ENCODE results near the gene VPS13C. TPM values are rescaled to one million over a fixed set of nuclear protein-coding genes. Genes with fewer than 3 reads are reported as not detected.
"Not testable (repeated sequence)": the region's sequence is repeated elsewhere in the genome, so short reads cannot be mapped to it uniquely, and the experiment has no call there.

The VPS13C gene
- total RNA-seq, 1 experiment from 2014 or later = 23.4 TPM

- no peak for DNase-seq (ENCODE audit: low spot score)
- in situ Hi-C loops (cut with HindIII; ENCODE audit: low sequenced_read_pairs) = no loop called here
Measured at GRCh38 chr15:62050115-62050514, 10.1 kb downstream of the VPS13C start.

DNA sequence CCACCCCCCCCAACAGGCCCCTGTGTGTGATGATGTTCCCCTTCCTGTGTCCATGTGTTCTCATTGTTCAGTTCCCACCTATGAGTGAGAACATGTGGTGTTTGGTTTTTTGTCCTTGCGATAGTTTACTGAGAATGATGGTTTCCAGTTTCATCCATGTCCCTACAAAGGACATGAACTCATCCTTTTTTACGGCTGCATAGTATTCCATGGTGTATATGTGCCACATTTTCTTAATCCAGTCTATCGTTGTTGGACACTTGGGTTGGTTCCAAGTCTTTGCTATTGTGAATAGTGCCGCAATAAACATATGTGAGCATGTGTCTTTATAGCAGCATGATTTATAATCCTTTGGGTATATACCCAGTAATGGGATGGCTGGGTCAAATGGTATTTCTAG is 12.0 kb downstream of the VPS13C start:
- in situ Hi-C loops (cut with HindIII; ENCODE audit: low sequenced_read_pairs); DNase-seq (ENCODE audit: low spot score): not testable (repeated sequence)

- in situ Hi-C loops (cut with HindIII; ENCODE audit: low sequenced_read_pairs) = no loop called here
- no peak for DNase-seq (ENCODE audit: low spot score)
Measured at GRCh38 chr15:62047282-62047827, 12.9 kb downstream of the VPS13C start.

GRCh38 chr15:62046078-62046743 is 14.0 kb downstream of the VPS13C start:
- in situ Hi-C loops (cut with HindIII; ENCODE audit: low sequenced_read_pairs) = no loop called here
- DNase-seq (ENCODE audit: low spot score) = no peak

DNA sequence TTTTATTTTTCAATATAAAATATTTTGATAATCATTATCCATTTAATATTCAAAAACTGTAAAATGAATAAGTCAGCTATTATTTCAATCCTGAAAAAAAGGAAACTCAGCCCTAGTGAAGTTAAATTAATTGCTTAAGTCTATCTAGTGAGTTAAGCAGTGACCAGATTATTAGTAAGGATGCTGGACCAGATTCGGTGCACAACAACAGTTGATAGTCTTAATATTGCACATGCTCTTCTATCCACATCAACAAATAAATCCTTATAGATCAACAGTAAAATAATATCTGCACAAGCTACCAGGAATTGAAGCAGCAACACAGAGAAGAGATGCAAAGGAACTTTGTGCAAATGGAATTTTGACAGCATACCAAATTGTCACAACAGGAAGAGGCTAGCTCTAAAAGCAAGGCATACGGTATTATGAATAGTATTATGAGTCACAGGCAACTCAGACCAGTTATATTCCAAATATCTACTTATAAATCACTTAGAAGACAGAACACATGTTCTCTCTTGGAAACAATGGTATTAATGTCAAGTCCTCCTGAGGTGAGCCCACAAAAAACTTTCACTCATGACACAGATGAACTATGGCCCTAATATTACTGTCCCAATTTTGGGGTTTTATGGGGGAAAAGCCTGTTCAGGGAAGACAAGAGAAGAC is 24.9 kb downstream of the VPS13C start:
- no peak for DNase-seq (ENCODE audit: low spot score)
- in situ Hi-C loops (cut with HindIII; ENCODE audit: low sequenced_read_pairs) = no loop called here

DNA sequence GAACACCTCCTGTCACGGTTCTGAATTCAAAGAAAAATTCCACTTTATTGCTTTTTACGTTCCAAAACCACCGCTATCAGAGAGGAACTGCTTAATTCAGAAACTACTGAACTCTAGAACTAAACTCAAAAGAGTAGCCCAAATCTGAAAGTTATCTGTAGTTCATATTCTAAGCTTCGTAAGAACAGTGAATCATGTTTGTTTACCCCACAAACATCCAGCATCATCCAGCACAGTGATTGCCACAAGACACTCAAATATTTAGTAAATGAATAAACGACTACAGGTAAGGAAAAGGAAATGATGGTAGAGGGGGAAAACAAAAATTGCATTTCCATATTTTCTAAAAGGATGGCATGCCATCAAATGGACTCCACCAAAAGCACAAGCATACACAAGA is 32.3 kb downstream of the VPS13C start:
- DNase-seq (ENCODE audit: low spot score) = no peak
- in situ Hi-C loops (cut with HindIII; ENCODE audit: low sequenced_read_pairs) = no loop called here

DNA sequence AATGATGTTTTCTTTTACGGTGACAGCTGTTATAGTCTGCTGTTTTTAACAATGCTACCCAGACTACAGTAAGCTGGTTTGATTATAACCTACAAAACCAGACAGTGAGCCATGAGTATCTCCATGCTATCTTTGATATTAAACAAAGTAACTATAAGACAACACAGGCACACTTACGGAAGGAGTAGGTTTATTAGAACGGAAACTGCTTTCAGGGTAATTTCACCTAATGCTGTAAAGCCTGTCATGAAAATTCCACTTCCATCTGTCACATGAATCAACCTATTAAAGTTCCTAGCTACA is 33.0 kb downstream of the VPS13C start:
- DNase-seq (ENCODE audit: low spot score) = no peak
- in situ Hi-C loops (cut with HindIII; ENCODE audit: low sequenced_read_pairs) = no loop called here

GRCh38 chr15:62026487-62027262 is 33.6 kb downstream of the VPS13C start:
- DNase-seq (ENCODE audit: low spot score) = no peak
- in situ Hi-C loops (cut with HindIII; ENCODE audit: low sequenced_read_pairs) = no loop called here

DNA sequence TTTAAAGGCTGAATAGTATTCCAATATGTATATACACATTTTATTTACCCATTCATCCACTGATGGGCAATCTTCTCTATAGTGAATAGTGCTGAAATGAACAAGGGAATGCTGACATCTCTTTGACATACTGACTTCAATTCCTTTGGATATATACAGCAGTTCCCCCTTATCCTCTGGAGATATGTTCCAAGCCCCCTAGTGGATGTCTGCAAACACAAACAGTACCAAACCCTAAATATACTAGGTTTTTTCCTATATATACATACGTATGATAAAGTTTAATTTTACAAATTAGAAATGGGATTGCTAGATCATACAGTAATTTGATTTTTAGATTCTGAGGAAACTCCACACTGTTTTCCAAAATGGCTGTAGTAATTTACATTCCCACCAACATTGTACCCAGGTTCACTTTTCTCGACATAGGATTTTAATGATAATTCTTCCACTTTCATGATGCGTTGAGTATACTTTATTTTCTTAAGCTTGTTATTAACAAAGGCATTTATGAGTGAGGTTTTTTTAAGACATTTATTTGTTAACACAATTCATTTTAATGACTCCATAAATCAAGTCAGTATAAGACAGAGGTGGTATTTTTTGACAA is 38.2 kb downstream of the VPS13C start:
- no peak for DNase-seq (ENCODE audit: low spot score)
- in situ Hi-C loops (cut with HindIII; ENCODE audit: low sequenced_read_pairs) = no loop called here

- no peak for DNase-seq (ENCODE audit: low spot score)
- in situ Hi-C loops (cut with HindIII; ENCODE audit: low sequenced_read_pairs) = no loop called here
Measured at GRCh38 chr15:62020576-62021160, 39.6 kb downstream of the VPS13C start.

- DNase-seq (ENCODE audit: low spot score); in situ Hi-C loops (cut with HindIII; ENCODE audit: low sequenced_read_pairs): not testable (repeated sequence)
Measured at GRCh38 chr15:62005354-62005753, 54.9 kb downstream of the VPS13C start.

- no peak for DNase-seq (ENCODE audit: low spot score)
- in situ Hi-C loops (cut with HindIII; ENCODE audit: low sequenced_read_pairs) = no loop called here
Measured at GRCh38 chr15:61997786-61998185, 62.5 kb downstream of the VPS13C start.

- in situ Hi-C loops (cut with HindIII; ENCODE audit: low sequenced_read_pairs) = no loop called here
- DNase-seq (ENCODE audit: low spot score) = no peak
Measured at GRCh38 chr15:61996056-61996635, 64.1 kb downstream of the VPS13C start.

GRCh38 chr15:61994216-61994615 is 66.0 kb downstream of the VPS13C start:
- DNase-seq (ENCODE audit: low spot score) = no peak
- in situ Hi-C loops (cut with HindIII; ENCODE audit: low sequenced_read_pairs) = no loop called here

DNA sequence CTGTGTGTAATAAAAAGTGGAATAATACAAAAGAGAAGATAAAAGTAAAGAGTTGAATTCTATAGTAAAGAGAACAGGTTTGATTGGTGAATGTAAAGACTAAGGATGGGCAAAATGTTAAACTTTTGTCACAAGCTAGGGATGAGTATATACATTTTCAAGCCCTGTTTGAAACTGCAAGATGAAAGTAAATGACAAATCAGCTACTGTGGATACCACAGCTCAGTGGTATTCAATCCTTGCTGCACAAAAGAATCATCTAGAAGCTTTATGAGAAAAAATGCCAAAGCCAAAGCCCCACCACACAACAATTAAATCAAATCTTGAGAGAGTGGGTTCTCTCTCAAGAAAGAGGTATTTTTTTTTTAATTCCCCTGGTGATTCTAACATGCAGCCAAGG is 67.7 kb downstream of the VPS13C start:
- DNase-seq (ENCODE audit: low spot score) = no peak

DNA sequence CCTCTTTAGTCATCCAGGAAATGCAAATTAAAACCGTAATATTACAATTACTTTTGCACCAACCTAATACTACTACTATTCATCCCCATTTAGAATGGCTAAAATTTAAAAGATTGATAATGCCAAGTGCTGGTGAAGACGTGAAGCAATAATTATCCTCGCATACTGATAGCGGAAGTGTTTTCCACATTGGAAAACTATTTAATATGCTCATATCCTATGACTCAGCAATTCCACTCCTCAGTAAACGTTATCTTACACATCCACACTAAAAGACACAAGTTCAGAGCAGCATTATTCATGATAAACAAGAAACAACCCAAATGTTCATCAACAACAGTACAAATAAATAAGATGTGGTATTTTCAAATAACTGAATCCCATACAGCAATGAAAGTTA is 70.6 kb downstream of the VPS13C start:
- in situ Hi-C loops (cut with HindIII; ENCODE audit: low sequenced_read_pairs) = no loop called here
- DNase-seq (ENCODE audit: low spot score) = no peak

More for the DNA sequence above, 67.7 kb downstream of the VPS13C start:
- in situ Hi-C loops (cut with HindIII; ENCODE audit: low sequenced_read_pairs) = no loop called here

- in situ Hi-C loops (cut with HindIII; ENCODE audit: low sequenced_read_pairs) = no loop called here
- no peak for DNase-seq (ENCODE audit: low spot score)
Measured at GRCh38 chr15:61987824-61988223, 72.4 kb downstream of the VPS13C start.

- no peak for DNase-seq (ENCODE audit: low spot score)
- in situ Hi-C loops (cut with HindIII; ENCODE audit: low sequenced_read_pairs) = no loop called here
Measured at GRCh38 chr15:61983081-61983480, 77.2 kb downstream of the VPS13C start.

GRCh38 chr15:61978225-61978624 is 82.0 kb downstream of the VPS13C start:
- in situ Hi-C loops (cut with HindIII; ENCODE audit: low sequenced_read_pairs) = no loop called here
- DNase-seq (ENCODE audit: low spot score) = no peak
